Brain microvascular endothelial cell (primary cell): ENCODE measurements around the gene ZDHHC17.

ENCODE experiments used
- DNase-seq: peaks from one replicate; pipeline ENCODE4 v3.0.0-alpha.2; 2020
- H3K27ac ChIP-seq: fragments of 250-450 bp; sonication (Bioruptor Pico); 2 replicates; pipeline ENCODE4 v1.5.1; 2020; ENCODE audit warnings: mild to moderate bottlenecking, moderate library complexity
- H3K27me3 ChIP-seq: fragments of 250-450 bp; sonication (Bioruptor Pico); replicated peaks from 2 replicates; pipeline ENCODE4 v1.5.1; 2020; ENCODE audit warnings: mild to moderate bottlenecking
- H3K36me3 ChIP-seq: fragments of 250-450 bp; sonication (Bioruptor Pico); replicated peaks from 2 replicates; pipeline ENCODE4 v1.5.1; 2020; ENCODE audit warnings: mild to moderate bottlenecking
- H3K4me3 ChIP-seq: 2 replicates; pipeline ENCODE4 v1.5.1; 2011; ENCODE audit warnings: low read depth, mild to moderate bottlenecking, control low read depth, low read length, moderate library complexity
- in situ Hi-C: cut with HindIII; loops from 2 replicates; pipeline ENCODE4 v1.10.0; 2017; ENCODE audit warnings: low sequenced_read_pairs, low pct_ligation_motif_present
- TF ChIP-seq, protein P1 (sequence below): IDR thresholded peaks from 2 replicates; pipeline ENCODE4 v1.5.1; 2011; ENCODE audit warnings: low read depth, mild to moderate bottlenecking, moderate library complexity, low read length, control low read depth, inconsistent platforms; ENCODE audit errors: missing control alignments

Gene ZDHHC17

GRCh38 chr12:76880519-76881023 is 116.7 kb downstream of the ZDHHC17 start:
- in situ Hi-C loops = no loop called here
- Histone ChIP-seq H3K27me3 (no peaks in the 10 kb centered on the region), H3K4me3 (no peak overlapping the region), H3K36me3 (no peaks in the 10 kb centered on the region), H3K27ac (no peak overlapping the region)
- TF ChIP-seq, protein P1, sequence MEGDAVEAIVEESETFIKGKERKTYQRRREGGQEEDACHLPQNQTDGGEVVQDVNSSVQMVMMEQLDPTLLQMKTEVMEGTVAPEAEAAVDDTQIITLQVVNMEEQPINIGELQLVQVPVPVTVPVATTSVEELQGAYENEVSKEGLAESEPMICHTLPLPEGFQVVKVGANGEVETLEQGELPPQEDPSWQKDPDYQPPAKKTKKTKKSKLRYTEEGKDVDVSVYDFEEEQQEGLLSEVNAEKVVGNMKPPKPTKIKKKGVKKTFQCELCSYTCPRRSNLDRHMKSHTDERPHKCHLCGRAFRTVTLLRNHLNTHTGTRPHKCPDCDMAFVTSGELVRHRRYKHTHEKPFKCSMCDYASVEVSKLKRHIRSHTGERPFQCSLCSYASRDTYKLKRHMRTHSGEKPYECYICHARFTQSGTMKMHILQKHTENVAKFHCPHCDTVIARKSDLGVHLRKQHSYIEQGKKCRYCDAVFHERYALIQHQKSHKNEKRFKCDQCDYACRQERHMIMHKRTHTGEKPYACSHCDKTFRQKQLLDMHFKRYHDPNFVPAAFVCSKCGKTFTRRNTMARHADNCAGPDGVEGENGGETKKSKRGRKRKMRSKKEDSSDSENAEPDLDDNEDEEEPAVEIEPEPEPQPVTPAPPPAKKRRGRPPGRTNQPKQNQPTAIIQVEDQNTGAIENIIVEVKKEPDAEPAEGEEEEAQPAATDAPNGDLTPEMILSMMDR = no peak
- no peak for DNase-seq

- no peaks in the 10 kb centered on the region for H3K36me3 ChIP-seq
- in situ Hi-C loops = no loop called here
- no peak for DNase-seq
- TF ChIP-seq, protein P1 = no peak
- no peaks in the 10 kb centered on the region for H3K27me3 ChIP-seq
- no peak overlapping the region for H3K27ac ChIP-seq
- H3K4me3 ChIP-seq = no peak overlapping the region
Observed at GRCh38 chr12:76881142-76881541, 117.2 kb downstream of the ZDHHC17 start.

DNA sequence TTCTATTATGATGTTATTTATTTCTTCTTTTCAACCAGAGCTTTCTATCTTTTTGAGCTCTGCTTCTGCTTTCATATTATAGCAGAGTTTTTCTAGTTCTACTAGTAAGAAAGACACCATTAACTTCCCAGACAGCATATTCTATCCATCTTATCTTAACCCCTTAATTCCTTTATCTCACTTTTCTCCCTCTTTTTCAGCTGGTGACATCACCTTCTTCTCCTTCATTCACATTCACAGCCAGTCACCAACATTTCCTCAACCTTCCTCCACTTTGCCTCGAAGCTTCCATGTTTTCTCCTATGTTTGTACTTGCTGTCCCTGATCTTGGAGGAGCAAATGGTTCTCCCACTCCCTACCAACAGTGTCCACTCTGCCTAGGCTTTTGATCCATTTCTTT is 118.5 kb downstream of the ZDHHC17 start:
- H3K4me3 ChIP-seq = no peak overlapping the region
- no peaks in the 10 kb centered on the region for H3K27me3 ChIP-seq
- no peak for DNase-seq
- no peaks in the 10 kb centered on the region for H3K36me3 ChIP-seq
- H3K27ac ChIP-seq = no peak overlapping the region
- TF ChIP-seq, protein P1 = no peak
- in situ Hi-C loops = no loop called here

DNA sequence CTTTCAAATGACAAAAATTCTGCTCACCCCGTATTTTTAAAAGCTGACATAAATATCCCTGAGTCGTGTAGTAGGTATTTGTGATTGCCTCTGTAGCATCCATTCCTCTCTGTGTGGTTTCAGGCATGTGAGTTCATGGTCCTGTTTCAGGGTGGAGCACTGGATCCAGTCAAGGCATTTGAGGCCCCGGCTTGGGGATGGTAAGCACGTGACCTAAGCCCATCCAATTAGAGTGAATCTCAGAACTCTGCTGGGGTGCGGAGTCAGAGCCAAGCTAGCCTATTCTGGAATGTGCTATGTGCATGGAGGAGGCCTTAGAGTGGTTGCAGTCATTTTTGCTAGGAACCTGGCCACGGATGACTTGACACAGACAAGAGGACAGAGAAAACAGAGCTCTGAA is 119.2 kb downstream of the ZDHHC17 start:
- TF ChIP-seq, protein P1 = no peak
- in situ Hi-C loops = no loop called here
- no peak overlapping the region for H3K27ac ChIP-seq
- H3K4me3 ChIP-seq = no peak overlapping the region
- H3K27me3 ChIP-seq = no peaks in the 10 kb centered on the region
- no peaks in the 10 kb centered on the region for H3K36me3 ChIP-seq
- DNase-seq = peak; percentile 18

- Histone ChIP-seq H3K36me3 (no peaks in the 10 kb centered on the region), H3K27me3 (no peaks in the 10 kb centered on the region), H3K4me3 (no peak overlapping the region), H3K27ac (no peak overlapping the region)
- DNase-seq = peak; percentile 65
- in situ Hi-C loops = no loop called here
- TF ChIP-seq, protein P1 = no peak
Observed at GRCh38 chr12:76883811-76884210, 119.9 kb downstream of the ZDHHC17 start.

- H3K36me3 ChIP-seq = no peaks in the 10 kb centered on the region
- in situ Hi-C loops = no loop called here
- DNase-seq = no peak
- TF ChIP-seq, protein P1 = no peak
- no peaks in the 10 kb centered on the region for H3K27me3 ChIP-seq
- no peak overlapping the region for H3K4me3 ChIP-seq
- H3K27ac ChIP-seq = no peak overlapping the region
Observed at GRCh38 chr12:76888775-76889174, 124.9 kb downstream of the ZDHHC17 start.
